Measurements from ENCODE around the gene ZSCAN30.

DNA sequence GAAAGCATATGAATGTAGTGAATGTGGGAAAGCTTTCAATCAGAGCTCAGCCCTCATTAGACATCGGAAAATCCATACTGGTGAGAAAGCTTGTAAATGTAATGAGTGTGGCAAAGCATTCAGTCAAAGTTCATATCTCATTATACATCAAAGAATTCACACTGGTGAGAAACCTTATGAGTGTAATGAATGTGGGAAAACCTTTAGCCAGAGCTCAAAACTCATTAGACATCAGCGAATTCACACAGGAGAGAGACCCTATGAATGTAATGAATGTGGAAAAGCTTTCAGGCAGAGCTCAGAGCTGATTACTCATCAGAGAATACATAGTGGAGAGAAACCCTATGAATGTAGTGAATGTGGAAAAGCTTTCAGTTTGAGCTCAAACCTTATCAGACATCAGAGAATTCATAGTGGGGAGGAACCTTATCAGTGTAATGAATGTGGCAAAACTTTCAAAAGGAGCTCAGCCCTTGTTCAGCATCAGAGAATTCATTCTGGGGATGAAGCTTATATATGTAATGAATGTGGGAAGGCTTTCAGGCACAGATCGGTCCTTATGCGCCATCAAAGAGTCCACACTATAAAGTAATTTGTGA lies 44.2 kb downstream of the ZSCAN30 start:
- TF ChIP-seq IRF1 (CRISPR knock-in tag; IDR thresholded peaks at IDR 0.05; ENCODE audit: borderline replicate concordance) (no peak), TEAD4 (IDR thresholded peaks at IDR 0.05; ENCODE audit: low read length) (no peak), TEAD4 (CRISPR knock-in tag; IDR thresholded peaks at IDR 0.05; ENCODE audit: borderline replicate concordance) (no peak), EP300 (IDR thresholded peaks at IDR 0.05; ENCODE audit: low read length) (no peak), GABPA (tag; conservative IDR thresholded peaks at IDR 0.05; ENCODE audit: low read depth) (no peak), ZFX (CRISPR knock-in tag; IDR thresholded peaks at IDR 0.05) (no peak), ADNP (tag; IDR thresholded peaks at IDR 0.05) (no peak), CBFB (CRISPR knock-in tag; IDR thresholded peaks at IDR 0.05) (no peak), POLR2A (conservative IDR thresholded peaks at IDR 0.05) (no peak)
- TF ChIP-seq, protein P1, sequence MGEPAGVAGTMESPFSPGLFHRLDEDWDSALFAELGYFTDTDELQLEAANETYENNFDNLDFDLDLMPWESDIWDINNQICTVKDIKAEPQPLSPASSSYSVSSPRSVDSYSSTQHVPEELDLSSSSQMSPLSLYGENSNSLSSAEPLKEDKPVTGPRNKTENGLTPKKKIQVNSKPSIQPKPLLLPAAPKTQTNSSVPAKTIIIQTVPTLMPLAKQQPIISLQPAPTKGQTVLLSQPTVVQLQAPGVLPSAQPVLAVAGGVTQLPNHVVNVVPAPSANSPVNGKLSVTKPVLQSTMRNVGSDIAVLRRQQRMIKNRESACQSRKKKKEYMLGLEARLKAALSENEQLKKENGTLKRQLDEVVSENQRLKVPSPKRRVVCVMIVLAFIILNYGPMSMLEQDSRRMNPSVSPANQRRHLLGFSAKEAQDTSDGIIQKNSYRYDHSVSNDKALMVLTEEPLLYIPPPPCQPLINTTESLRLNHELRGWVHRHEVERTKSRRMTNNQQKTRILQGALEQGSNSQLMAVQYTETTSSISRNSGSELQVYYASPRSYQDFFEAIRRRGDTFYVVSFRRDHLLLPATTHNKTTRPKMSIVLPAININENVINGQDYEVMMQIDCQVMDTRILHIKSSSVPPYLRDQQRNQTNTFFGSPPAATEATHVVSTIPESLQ (CRISPR knock-in tag; IDR thresholded peaks at IDR 0.05) = no peak

Data from K562 (cell line).